H9 (cell line): ENCODE results near the gene PLXNA4. TPM values are rescaled to one million over a fixed set of nuclear protein-coding genes. Genes with fewer than 3 reads are reported as not detected.

Experiments
- DNase-seq: peaks from one replicate; pipeline ENCODE4 v3.0.0-alpha.2; 2017
- H2AFZ ChIP-seq: one replicate; pipeline ENCODE4 v1.6.1; 2013; ENCODE audit warnings: mild to moderate bottlenecking, low read length, control low read depth, moderate library complexity
- H2AK5ac ChIP-seq: 2 replicates; pipeline ENCODE4 v1.6.1; 2013; ENCODE audit warnings: low read length, control low read depth, mixed read lengths; ENCODE audit not compliant: insufficient read length
- H2BK120ac ChIP-seq: one replicate; pipeline ENCODE4 v1.6.1; 2013; ENCODE audit warnings: low read depth, mild to moderate bottlenecking, low read length, control low read depth, inconsistent platforms; ENCODE audit not compliant: poor library complexity, severe bottlenecking
- H2BK12ac ChIP-seq: 2 replicates; pipeline ENCODE4 v1.6.1; 2013; ENCODE audit warnings: low read length, control low read depth, mixed read lengths, low read depth; ENCODE audit not compliant: insufficient read length
- H2BK15ac ChIP-seq: 2 replicates; pipeline ENCODE4 v1.6.1; 2013; ENCODE audit warnings: low read depth, low read length, control low read depth
- H2BK20ac ChIP-seq: one replicate; pipeline ENCODE4 v1.6.1; 2013; ENCODE audit warnings: low read depth, mild to moderate bottlenecking, low read length, control low read depth, inconsistent platforms; ENCODE audit not compliant: poor library complexity, severe bottlenecking
- H2BK5ac ChIP-seq: 2 replicates; pipeline ENCODE4 v1.6.1; 2013; ENCODE audit warnings: low read length, control low read depth, mixed read lengths; ENCODE audit not compliant: insufficient read length
- H3K14ac ChIP-seq: 2 replicates; pipeline ENCODE4 v1.6.1; 2013; ENCODE audit warnings: low read length, control low read depth; ENCODE audit not compliant: insufficient read depth
- H3K18ac ChIP-seq: 2 replicates; pipeline ENCODE4 v1.6.1; 2013; ENCODE audit warnings: low read depth, mild to moderate bottlenecking, mixed read lengths, low read length, control low read depth; ENCODE audit not compliant: insufficient read length
- H3K23ac ChIP-seq: 2 replicates; pipeline ENCODE4 v1.6.1; 2013; ENCODE audit warnings: low read length, control low read depth, mixed read lengths, low read depth; ENCODE audit not compliant: insufficient read length
- H3K23me2 ChIP-seq: 2 replicates; pipeline ENCODE4 v1.6.1; 2013; ENCODE audit warnings: low read depth, mild to moderate bottlenecking, mixed read lengths, low read length, control low read depth; ENCODE audit not compliant: insufficient read length, poor library complexity, severe bottlenecking
- H3K27ac ChIP-seq: 2 replicates; pipeline ENCODE4 v1.5.1; 2013; ENCODE audit warnings: low read length, control low read depth, mixed read lengths, low read depth; ENCODE audit not compliant: insufficient read length
- H3K27me3 ChIP-seq: 2 replicates; pipeline ENCODE4 v1.6.1; 2013; ENCODE audit warnings: low read length, control low read depth, inconsistent platforms; ENCODE audit not compliant: insufficient read depth
- H3K4ac ChIP-seq: 2 replicates; pipeline ENCODE4 v1.6.1; 2013; ENCODE audit warnings: low read depth, mild to moderate bottlenecking, control low read depth, inconsistent platforms, low read length, moderate library complexity
- H3K4me1 ChIP-seq: 2 replicates; pipeline ENCODE4 v1.6.1; 2013; ENCODE audit warnings: low read length, control low read depth, inconsistent platforms; ENCODE audit not compliant: insufficient read depth
- H3K4me2 ChIP-seq: 2 replicates; pipeline ENCODE4 v1.6.1; 2013; ENCODE audit warnings: low read length, control low read depth, mixed read lengths; ENCODE audit not compliant: insufficient read length, insufficient read depth
- H3K56ac ChIP-seq: 2 replicates; pipeline ENCODE4 v1.6.1; 2013; ENCODE audit warnings: low read depth, mild to moderate bottlenecking, mixed read lengths, low read length, control low read depth; ENCODE audit not compliant: insufficient read length
- H3K79me1 ChIP-seq: 2 replicates; pipeline ENCODE4 v1.6.1; 2013; ENCODE audit warnings: low read depth, mild to moderate bottlenecking, moderate library complexity, low read length, control low read depth, inconsistent platforms; ENCODE audit not compliant: insufficient read depth, poor library complexity, severe bottlenecking
- H3K79me2 ChIP-seq: 2 replicates; pipeline ENCODE4 v1.6.1; 2013; ENCODE audit warnings: low read length, control low read depth, inconsistent platforms; ENCODE audit not compliant: insufficient read depth
- H3K9ac ChIP-seq: 2 replicates; pipeline ENCODE4 v1.6.1; 2013; ENCODE audit warnings: low read length, control low read depth, mixed read lengths; ENCODE audit not compliant: insufficient read length; ENCODE audit errors: extremely low read depth
- H3K9me3 ChIP-seq: one replicate; pipeline ENCODE4 v1.6.1; 2013; ENCODE audit warnings: low read depth, low read length, inconsistent platforms; ENCODE audit not compliant: control insufficient read depth
- H3T11ph ChIP-seq: one replicate; pipeline ENCODE4 v1.6.1; 2013; ENCODE audit warnings: mild to moderate bottlenecking, low read length, control low read depth, inconsistent platforms
- H4K20me1 ChIP-seq: one replicate; pipeline ENCODE4 v1.6.1; 2013; ENCODE audit not compliant: control insufficient read depth, insufficient read length, insufficient read depth
- H4K5ac ChIP-seq: 2 replicates; pipeline ENCODE4 v1.6.1; 2013; ENCODE audit warnings: low read depth, mild to moderate bottlenecking, mixed read lengths, low read length, control low read depth; ENCODE audit not compliant: insufficient read length
- H4K8ac ChIP-seq: replicated peaks from 2 replicates; pipeline ENCODE4 v1.6.1; 2013; ENCODE audit warnings: low read length, control low read depth, mixed read lengths, low read depth; ENCODE audit not compliant: insufficient read length
- H4K91ac ChIP-seq: 2 replicates; pipeline ENCODE4 v1.6.1; 2013; ENCODE audit warnings: low read depth, mild to moderate bottlenecking, moderate library complexity, mixed read lengths, low read length, control low read depth; ENCODE audit not compliant: insufficient read length
- H3K27ac Mint-ChIP-seq, 3 experiments: 2 replicates in 2 of 3; 3 replicates in 1 of 3; pipeline ENCODE4 v1.8.0; 2020 to 2021; ENCODE audit warnings: mixed read lengths in 3 of 3, mild to moderate bottlenecking in 1 of 3, moderate library complexity in 1 of 3
- H3K27me3 Mint-ChIP-seq: 2 replicates; pipeline ENCODE4 v1.8.0; 2021; ENCODE audit warnings: low read depth, mild to moderate bottlenecking, moderate library complexity, mixed read lengths
- H3K36me3 Mint-ChIP-seq, 3 experiments: 2 replicates in 2 of 3; 3 replicates in 1 of 3; pipeline ENCODE4 v1.8.0; 2020 to 2021; ENCODE audit warnings: low read depth in 3 of 3, mixed read lengths in 3 of 3; ENCODE audit not compliant: insufficient read depth in 1 of 3
- H3K4me1 Mint-ChIP-seq, 2 experiments: 2 replicates each; pipeline ENCODE4 v1.8.0; 2020; ENCODE audit warnings: mixed read lengths in 2 of 2
- H3K4me3 Mint-ChIP-seq, 2 experiments: 2 replicates in 1 of 2; 3 replicates in 1 of 2; pipeline ENCODE4 v1.8.0; 2020 to 2021; ENCODE audit warnings: mild to moderate bottlenecking in 2 of 2, mixed read lengths in 2 of 2, moderate library complexity in 1 of 2
- H3K9me3 Mint-ChIP-seq, 2 experiments: 2 replicates in 1 of 2; 3 replicates in 1 of 2; pipeline ENCODE4 v1.8.0; 2020; ENCODE audit warnings: mild to moderate bottlenecking in 2 of 2, mixed read lengths in 2 of 2, moderate library complexity in 1 of 2
- WGBS: extraction: QIAGEN DNeasy Blood & Tissue Kit; methylation state at CpG from one replicate; pipeline ENCODE4 v1.1.7; 2013; ENCODE audit warnings: missing lambda C conversion rate, low lambda C conversion rate, mixed read lengths; ENCODE audit not compliant: insufficient read length; ENCODE audit errors: extremely low coverage; 5-methylcytosine and 5-hydroxymethylcytosine counted together
- total RNA-seq: library from RNA; stranded (reverse); gene quantifications from 2 replicates; pipeline ENCODE4 v1.2.1, GENCODE V29; 2021
- TF ChIP-seq, protein P1 (sequence below): fragments of 200-600 bp; sonication (generic); conservative IDR thresholded peaks from 3 replicates; pipeline ENCODE4 v1.8.0; 2021; ENCODE audit warnings: antibody characterized with exemption, mild to moderate bottlenecking

Gene PLXNA4
- total RNA-seq, 1 experiment from 2014 or later, result 0.35 TPM

GRCh38 chr7:132185150-132185549 is 391.1 kb downstream of the PLXNA4 start:
- no peak overlapping the region for H2BK5ac ChIP-seq
- no peak overlapping the region for H4K5ac ChIP-seq
- no peak overlapping the region for H4K91ac ChIP-seq
- H3K9me3 ChIP-seq, result no peaks in the 10 kb centered on the region
- H4K8ac ChIP-seq, result no peak overlapping the region
- no peaks in the 10 kb centered on the region for H3K27me3 ChIP-seq
- H3K23me2 ChIP-seq, result no peaks in the 10 kb centered on the region
- Mint-ChIP-seq H3K36me3 (peaks cover 8 to 17% (median 10%) of the 10 kb centered on the region in 3 experiments), H3K4me1 (peaks cover 45 to 55% of the 10 kb centered on the region in 2 experiments), H3K4me3 (no peak overlapping the region), H3K27me3 (peaks cover 11% of the 10 kb centered on the region; the same call in 1 of the 2 replicates), H3K9me3 (peaks cover 13 to 16% of the 10 kb centered on the region in 2 experiments), H3K27ac (no peak overlapping the region)
- H4K20me1 ChIP-seq, result no peaks in the 10 kb centered on the region
- no peak overlapping the region for H2AK5ac ChIP-seq
- DNase-seq, result no peak
- no peak overlapping the region for H2BK12ac ChIP-seq
- H3K56ac ChIP-seq, result no peak overlapping the region
- WGBS, result no CpG with 5 or more reads among the region's 7 CpGs
- H3K79me2 ChIP-seq, result no peaks in the 10 kb centered on the region
- TF ChIP-seq, protein P1, sequence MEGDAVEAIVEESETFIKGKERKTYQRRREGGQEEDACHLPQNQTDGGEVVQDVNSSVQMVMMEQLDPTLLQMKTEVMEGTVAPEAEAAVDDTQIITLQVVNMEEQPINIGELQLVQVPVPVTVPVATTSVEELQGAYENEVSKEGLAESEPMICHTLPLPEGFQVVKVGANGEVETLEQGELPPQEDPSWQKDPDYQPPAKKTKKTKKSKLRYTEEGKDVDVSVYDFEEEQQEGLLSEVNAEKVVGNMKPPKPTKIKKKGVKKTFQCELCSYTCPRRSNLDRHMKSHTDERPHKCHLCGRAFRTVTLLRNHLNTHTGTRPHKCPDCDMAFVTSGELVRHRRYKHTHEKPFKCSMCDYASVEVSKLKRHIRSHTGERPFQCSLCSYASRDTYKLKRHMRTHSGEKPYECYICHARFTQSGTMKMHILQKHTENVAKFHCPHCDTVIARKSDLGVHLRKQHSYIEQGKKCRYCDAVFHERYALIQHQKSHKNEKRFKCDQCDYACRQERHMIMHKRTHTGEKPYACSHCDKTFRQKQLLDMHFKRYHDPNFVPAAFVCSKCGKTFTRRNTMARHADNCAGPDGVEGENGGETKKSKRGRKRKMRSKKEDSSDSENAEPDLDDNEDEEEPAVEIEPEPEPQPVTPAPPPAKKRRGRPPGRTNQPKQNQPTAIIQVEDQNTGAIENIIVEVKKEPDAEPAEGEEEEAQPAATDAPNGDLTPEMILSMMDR, result no peak
- peaks cover 13% of the 10 kb centered on the region for H3K4me1 ChIP-seq
- no peaks in the 10 kb centered on the region for H3K79me1 ChIP-seq
- no peak overlapping the region for H2BK15ac ChIP-seq
- H3K23ac ChIP-seq, result no peak overlapping the region
- H3K14ac ChIP-seq, result peak overlapping the region; percentile 12; the same call in 1 of the 2 replicates
- no peak overlapping the region for H2AFZ ChIP-seq
- no peak overlapping the region for H2BK20ac ChIP-seq
- no peak overlapping the region for H3K27ac ChIP-seq
- no peak overlapping the region for H3K4ac ChIP-seq
- H3K18ac ChIP-seq, result no peak overlapping the region
- no peak overlapping the region for H3K9ac ChIP-seq
- no peak overlapping the region for H3T11ph ChIP-seq
- H2BK120ac ChIP-seq, result no peak overlapping the region
- no peak overlapping the region for H3K4me2 ChIP-seq
